Muscle layer of colon (tissue), 2 donors: Measurements from ENCODE around the gene UNK.
"Not testable (repeated sequence)": the region's sequence is repeated elsewhere in the genome, so short reads cannot be mapped to it uniquely, and the experiment has no call there.

Experiments used
- H3K27ac ChIP-seq: one replicate; pipeline ENCODE4 v1.7.0; 2013; ENCODE audit warnings: low read depth, mild to moderate bottlenecking, low read length, moderate library complexity
- H3K27me3 ChIP-seq, 2 donors: one replicate each; pipeline ENCODE4 v1.7.0; 2013; ENCODE audit warnings: low read length in 2 of 2, mild to moderate bottlenecking in 2 of 2; ENCODE audit not compliant: insufficient read depth in 2 of 2, control insufficient read depth in 1 of 2
- H3K36me3 ChIP-seq: one replicate; pipeline ENCODE4 v1.7.0; 2013; ENCODE audit warnings: mild to moderate bottlenecking, low read length; ENCODE audit not compliant: insufficient read depth
- H3K4me1 ChIP-seq: one replicate; pipeline ENCODE4 v1.7.0; 2013; ENCODE audit warnings: mild to moderate bottlenecking, low read length; ENCODE audit not compliant: insufficient read depth
- H3K4me3 ChIP-seq, 2 donors: one replicate each; pipeline ENCODE4 v1.7.0; 2013; ENCODE audit warnings: low read length in 2 of 2, low read depth in 1 of 2, mild to moderate bottlenecking in 1 of 2, moderate library complexity in 1 of 2
- H3K9ac ChIP-seq: one replicate; pipeline ENCODE4 v1.7.0; 2013; ENCODE audit warnings: low read length
- H3K9me3 ChIP-seq: one replicate; pipeline ENCODE4 v1.7.0; 2013; ENCODE audit warnings: mild to moderate bottlenecking, low read length
- donor health status: abdominal sarcoma.
- donor health status: Adenocarcinoma of cecum.

The UNK gene

GRCh38 chr17:75854101-75854748, 69.6 kb downstream of the UNK start:
- Histone ChIP-seq H3K9ac (peak overlapping the region; percentile 96), H3K4me3 (peak overlapping the region; percentile 38 to 82), H3K36me3 (peaks cover 23% of the 10 kb centered on the region), H3K9me3 (no peaks in the 10 kb centered on the region), H3K4me1 (peaks cover 47% of the 10 kb centered on the region), H3K27ac (peak overlapping the region; percentile 81), H3K27me3 (no peaks in the 10 kb centered on the region)

GRCh38 chr17:75854881-75855309, 70.3 kb downstream of the UNK start:
- peaks cover 16% of the 10 kb centered on the region for H3K36me3 ChIP-seq
- H3K9me3 ChIP-seq, result no peaks in the 10 kb centered on the region
- peak overlapping the region; percentile 96 for H3K9ac ChIP-seq
- H3K27ac ChIP-seq, result peak overlapping the region; percentile 81
- H3K4me1 ChIP-seq, result peaks cover 41% of the 10 kb centered on the region
- H3K4me3 ChIP-seq, result peak overlapping the region; percentile 38 to 82
- H3K27me3 ChIP-seq, result no peaks in the 10 kb centered on the region

GRCh38 chr17:75855310-75856061, 70.9 kb downstream of the UNK start, which contains the start of gene WBP2:
Gene WBP2, minus strand, starts transcription at chr17:75855335. Its CDS starts 38 bp downstream, at chr17:75855297.
- H3K9ac ChIP-seq, result peak within 1 kb of the TSS; percentile 96
- peaks cover 10% of the 10 kb centered on the region for H3K36me3 ChIP-seq
- peak within 1 kb of the TSS; percentile 97 for H3K27ac ChIP-seq
- peaks cover 37% of the 10 kb centered on the region for H3K4me1 ChIP-seq
- no peaks in the 10 kb centered on the region for H3K27me3 ChIP-seq
- H3K9me3 ChIP-seq, result no peaks in the 10 kb centered on the region
- H3K4me3 ChIP-seq, result peak within 1 kb of the TSS; percentile 59 to 82

GRCh38 chr17:75856062-75856756, 71.6 kb downstream of the UNK start:
- Histone ChIP-seq H3K9me3 (no peaks in the 10 kb centered on the region), H3K36me3 (peaks cover 3% of the 10 kb centered on the region), H3K27me3 (no peaks in the 10 kb centered on the region), H3K4me3 (peak overlapping the region; percentile 59 to 82), H3K4me1 (peaks cover 30% of the 10 kb centered on the region), H3K9ac (peak overlapping the region; percentile 84), H3K27ac (peak overlapping the region; percentile 97)

GRCh38 chr17:75859358-75859757, 74.8 kb downstream of the UNK start:
- H3K27ac ChIP-seq, H3K4me3 ChIP-seq, H3K9ac ChIP-seq, H3K36me3 ChIP-seq, H3K4me1 ChIP-seq, H3K27me3 ChIP-seq, H3K9me3 ChIP-seq: not testable (repeated sequence)

- no peaks in the 10 kb centered on the region for H3K36me3 ChIP-seq
- no peaks in the 10 kb centered on the region for H3K27me3 ChIP-seq
- H3K4me1 ChIP-seq, result no peaks in the 10 kb centered on the region
- no peak overlapping the region for H3K9ac ChIP-seq
- H3K27ac ChIP-seq, result no peak overlapping the region
- no peak overlapping the region for H3K4me3 ChIP-seq
- no peaks in the 10 kb centered on the region for H3K9me3 ChIP-seq
Measured at GRCh38 chr17:75861927-75862317, 77.3 kb downstream of the UNK start.

- Histone ChIP-seq H3K4me3 (no peak overlapping the region), H3K36me3 (no peaks in the 10 kb centered on the region), H3K4me1 (peaks cover 7% of the 10 kb centered on the region), H3K9ac (no peak overlapping the region), H3K9me3 (no peaks in the 10 kb centered on the region), H3K27me3 (no peaks in the 10 kb centered on the region), H3K27ac (peak overlapping the region; percentile 12)
Measured at GRCh38 chr17:75864448-75864871, 79.9 kb downstream of the UNK start.

- H3K27ac ChIP-seq, H3K9ac ChIP-seq: not testable (repeated sequence)
Measured at GRCh38 chr17:75864887-75865286, 80.3 kb downstream of the UNK start.

GRCh38 chr17:75865404-75866188, 81.0 kb downstream of the UNK start:
- H3K36me3 ChIP-seq, result not testable (repeated sequence)

More at GRCh38 chr17:75864887-75865286, 80.3 kb downstream of the UNK start:
- H3K27me3 ChIP-seq, H3K36me3 ChIP-seq, H3K4me3 ChIP-seq, H3K9me3 ChIP-seq: not testable (repeated sequence)
- peaks cover 11% of the 10 kb centered on the region for H3K4me1 ChIP-seq

GRCh38 chr17:75868730-75869281, 84.2 kb downstream of the UNK start:
- Histone ChIP-seq H3K27ac (peak overlapping the region; percentile 78), H3K4me1 (peaks cover 38% of the 10 kb centered on the region)
- not testable (repeated sequence) for H3K9ac ChIP-seq, H3K9me3 ChIP-seq, H3K4me3 ChIP-seq, H3K36me3 ChIP-seq, H3K27me3 ChIP-seq

More at GRCh38 chr17:75865404-75866188, 81.0 kb downstream of the UNK start:
- peaks cover 18% of the 10 kb centered on the region for H3K4me1 ChIP-seq
- H3K27ac ChIP-seq, H3K27me3 ChIP-seq, H3K9me3 ChIP-seq, H3K4me3 ChIP-seq, H3K9ac ChIP-seq: not testable (repeated sequence)
